H1 (cell line): ENCODE results near the gene CYYR1. TPM values are rescaled to one million over a fixed set of nuclear protein-coding genes. Genes with fewer than 3 reads are reported as not detected.

Experiments used
- CTCF ChIA-PET: fragments of 300-600 bp; sonication (Branson Sonifier 250); formaldehyde crosslinking; loops from one replicate; lab custom pipeline; 2021; ENCODE audit not compliant: partially characterized antibody; lab: Charles Lee
- POLR2A ChIA-PET: fragments of 300-600 bp; sonication (Branson Sonifier 250); formaldehyde crosslinking; loops from one replicate; lab custom pipeline; 2021; ENCODE audit warnings: inconsistent platforms; ENCODE audit not compliant: partially characterized antibody; lab: Charles Lee
- DNase-seq, 2 experiments: peaks; one replicate each; pipeline versions ENCODE4 v3.0.0 to v3.0.0-alpha.2; 2010 to 2022; ENCODE audit warnings: low spot score in 2 of 2, low read depth in 1 of 2, mixed read lengths in 1 of 2
- FAIRE-seq: peaks from 2 replicates; lab custom pipeline; 2011; peaks lifted over from hg19 to GRCh38; lab: Jason Lieb, UNC
- H2AFZ ChIP-seq: 2 replicates; pipeline ENCODE4 v1.8.1; 2012; ENCODE audit warnings: low read length, inconsistent platforms
- H2AK5ac ChIP-seq: 2 replicates; pipeline ENCODE4 v1.6.1; 2013; ENCODE audit warnings: low read depth, low read length
- H2BK120ac ChIP-seq: replicated peaks from 2 replicates; pipeline ENCODE3; 2013; ENCODE audit warnings: low read depth, low read length, inconsistent platforms
- H2BK12ac ChIP-seq: 2 replicates; pipeline ENCODE4 v1.6.1; 2013; ENCODE audit warnings: low read depth, low read length
- H2BK15ac ChIP-seq: 2 replicates; pipeline ENCODE4 v1.6.1; 2013; ENCODE audit warnings: low read length
- H2BK20ac ChIP-seq: 2 replicates; pipeline ENCODE4 v1.6.1; 2013; ENCODE audit warnings: low read length
- H2BK5ac ChIP-seq: 2 replicates; pipeline ENCODE4 v1.6.1; 2013; ENCODE audit warnings: low read depth, low read length
- H3K14ac ChIP-seq: 2 replicates; pipeline ENCODE4 v1.6.1; 2013; ENCODE audit warnings: inconsistent platforms; ENCODE audit not compliant: insufficient read length
- H3K18ac ChIP-seq: 2 replicates; pipeline ENCODE4 v1.6.1; 2013; ENCODE audit warnings: low read length; ENCODE audit errors: extremely low read depth
- H3K23ac ChIP-seq: 2 replicates; pipeline ENCODE4 v1.6.1; 2013; ENCODE audit warnings: inconsistent platforms; ENCODE audit not compliant: insufficient read length
- H3K23me2 ChIP-seq: 2 replicates; pipeline ENCODE4 v1.6.1; 2013; ENCODE audit warnings: low read depth, low read length
- H3K27ac ChIP-seq: 2 replicates; pipeline ENCODE4 v1.6.1; 2011; ENCODE audit warnings: low read depth, low read length, inconsistent platforms
- H3K27me3 ChIP-seq, 4 experiments: replicated peaks in 1 of 4; 1 replicate in 1 of 4; 2 replicates in 3 of 4; pipeline versions ENCODE4 v1.6.1 to v1.8.1; 2011 to 2013; ENCODE audit warnings: low read length in 3 of 4, mild to moderate bottlenecking in 3 of 4, inconsistent platforms in 2 of 4, mixed read lengths in 2 of 4, moderate library complexity in 1 of 4; ENCODE audit not compliant: control insufficient read depth in 3 of 4, insufficient read depth in 3 of 4; ENCODE audit errors: extremely low read depth in 1 of 4
- H3K36me3 ChIP-seq, 4 experiments: 2 replicates each; pipeline versions ENCODE4 v1.6.1 to v1.8.1; 2011 to 2013; ENCODE audit warnings: mild to moderate bottlenecking in 4 of 4, low read length in 3 of 4, moderate library complexity in 2 of 4, control low read depth in 1 of 4, inconsistent platforms in 1 of 4; ENCODE audit not compliant: insufficient read depth in 4 of 4, control insufficient read depth in 2 of 4
- H3K4ac ChIP-seq: replicated peaks from 2 replicates; pipeline ENCODE3; 2013; ENCODE audit warnings: low read length, low read depth, mixed read lengths, inconsistent platforms; ENCODE audit not compliant: insufficient read length
- H3K4me1 ChIP-seq, 4 experiments: replicated peaks in 1 of 4; 1 replicate in 1 of 4; 2 replicates in 3 of 4; pipeline versions ENCODE4 v1.6.1 to v1.8.1; 2011 to 2013; ENCODE audit warnings: low read length in 3 of 4, inconsistent platforms in 2 of 4, mixed read lengths in 1 of 4; ENCODE audit not compliant: insufficient read depth in 4 of 4, control insufficient read depth in 3 of 4
- H3K4me2 ChIP-seq, 2 experiments: 2 replicates each; pipeline versions ENCODE4 v1.6.1 to v1.8.1; 2011 to 2013; ENCODE audit warnings: low read depth in 2 of 2, low read length in 2 of 2, control low read depth in 1 of 2, inconsistent platforms in 1 of 2, mild to moderate bottlenecking in 1 of 2; ENCODE audit not compliant: insufficient read depth in 1 of 2
- H3K4me3 ChIP-seq, 4 experiments: fragments of 200-600, 300-600 bp in 1 of 4; sonication (generic), shearing (Covaris generic), sonication (Bioruptor Twin) in 1 of 4; 2 replicates each; pipeline versions ENCODE4 v1.5.1 to v1.8.1; 2011 to 2016; ENCODE audit warnings: low read length in 4 of 4, low read depth in 3 of 4, control low read depth in 2 of 4, inconsistent platforms in 2 of 4, mild to moderate bottlenecking in 2 of 4, mixed read lengths in 1 of 4, moderate library complexity in 1 of 4; ENCODE audit not compliant: insufficient read depth in 2 of 4; ENCODE audit errors: extremely low read depth in 1 of 4
- H3K56ac ChIP-seq: replicated peaks from 2 replicates; pipeline ENCODE3; 2013; ENCODE audit warnings: low read depth, mild to moderate bottlenecking, mixed read lengths, low read length, inconsistent platforms; ENCODE audit not compliant: insufficient read length
- H3K79me1 ChIP-seq: 2 replicates; pipeline ENCODE4 v1.6.1; 2013; ENCODE audit warnings: low read depth, low read length, control low read depth
- H3K79me2 ChIP-seq, 2 experiments: 2 replicates each; pipeline versions ENCODE4 v1.6.1 to v1.8.1; 2012 to 2013; ENCODE audit warnings: low read length in 2 of 2, mild to moderate bottlenecking in 2 of 2, inconsistent platforms in 1 of 2; ENCODE audit not compliant: insufficient read depth in 2 of 2, control insufficient read depth in 1 of 2
- H3K9ac ChIP-seq, 4 experiments: replicated peaks in 1 of 4; 1 replicate in 1 of 4; 2 replicates in 3 of 4; pipeline versions ENCODE4 v1.6.1 to v1.8.1; 2011 to 2013; ENCODE audit warnings: low read depth in 3 of 4, low read length in 3 of 4, control low read depth in 2 of 4, mild to moderate bottlenecking in 2 of 4, moderate library complexity in 2 of 4, inconsistent platforms in 1 of 4; ENCODE audit errors: extremely low read depth in 1 of 4
- H3K9me3 ChIP-seq, 2 experiments: 2 replicates each; pipeline versions ENCODE4 v1.6.1 to v1.8.1; 2012 to 2013; ENCODE audit warnings: mild to moderate bottlenecking in 2 of 2, moderate library complexity in 2 of 2, control low read depth in 1 of 2, inconsistent platforms in 1 of 2, low read depth in 1 of 2, low read length in 1 of 2, mixed read lengths in 1 of 2; ENCODE audit not compliant: insufficient read depth in 2 of 2
- H4K20me1 ChIP-seq, 2 experiments: replicated peaks in 1 of 2; 2 replicates each; pipeline versions ENCODE3 to v1.8.1; 2011 to 2013; ENCODE audit warnings: inconsistent platforms in 2 of 2, low read length in 2 of 2, mild to moderate bottlenecking in 1 of 2; ENCODE audit not compliant: insufficient read depth in 2 of 2, control insufficient read depth in 1 of 2
- H4K5ac ChIP-seq: 2 replicates; pipeline ENCODE4 v1.6.1; 2013; ENCODE audit warnings: low read length, low read depth, mixed read lengths, inconsistent platforms; ENCODE audit not compliant: insufficient read length
- H4K8ac ChIP-seq: 2 replicates; pipeline ENCODE4 v1.8.0; 2013; ENCODE audit warnings: mild to moderate bottlenecking, moderate library complexity, low read length, inconsistent platforms; ENCODE audit not compliant: insufficient read depth; ENCODE audit errors: extremely low read depth
- H4K91ac ChIP-seq: replicated peaks from 2 replicates; pipeline ENCODE3; 2013; ENCODE audit warnings: low read length, mixed read lengths, inconsistent platforms; ENCODE audit not compliant: insufficient read length
- CHD2 ChIP-seq: IDR thresholded peaks from 2 replicates; pipeline ENCODE4 v1.6.1; 2012; ENCODE audit warnings: low read length, improper control_type of control experiment
- EGR1 ChIP-seq: IDR thresholded peaks from 2 replicates; pipeline ENCODE4 v1.6.1; 2011; ENCODE audit warnings: low read depth, low read length, borderline replicate concordance
- SP4 ChIP-seq: IDR thresholded peaks from 2 replicates; pipeline ENCODE4 v1.6.1; 2012; ENCODE audit warnings: low read length, inconsistent platforms
- WGBS, 2 experiments: shearing (Covaris generic) in 1 of 2; methylation state at CpG; one replicate each; pipeline versions ENCODE4 v1.1.6 to v1.1.7; 2013 to 2015; ENCODE audit warnings: low lambda C conversion rate in 2 of 2, mixed read lengths in 2 of 2, inconsistent platforms in 1 of 2, low coverage in 1 of 2, missing lambda C conversion rate in 1 of 2; ENCODE audit not compliant: insufficient replicate concordance in 2 of 2, insufficient coverage in 1 of 2, insufficient read length in 1 of 2; ENCODE audit errors: extremely low coverage in 1 of 2, missing lambda C conversion rate in 1 of 2; 5-methylcytosine and 5-hydroxymethylcytosine counted together
- polyA plus RNA-seq, 7 experiments: library from polyadenylated mRNA; depleted of rRNA in 3 of 7; stranded (reverse) in 5 of 7; unstranded in 2 of 7; fragments of >200 nt in 5 of 7; fragments of 200-250 nt in 2 of 7; gene quantifications; 1 replicate in 5 of 7; 2 replicates in 1 of 7; 4 replicates in 1 of 7; pipeline versions ENCODE4 v1.2.1 to v1.2.3, GENCODE V29; 2011 to 2013; ENCODE audit warnings: missing spikeins in 2 of 7, mixed read lengths in 2 of 7
- total RNA-seq: library from RNA; stranded (reverse); fragmentation: NEBNext Ultra II Directional; extraction: Animal tissue kit (Norgen Biotek cat#: 25700); gene quantifications from 2 replicates; pipeline ENCODE4 v1.2.1, GENCODE V29; 2021

CYYR1 gene
- total and polyA plus RNA-seq, 2 of the 8 experiments (the other 6 are each of a cell fraction or from before 2014, with no cell fraction given), result 12.2 to 37.9 TPM

DNA sequence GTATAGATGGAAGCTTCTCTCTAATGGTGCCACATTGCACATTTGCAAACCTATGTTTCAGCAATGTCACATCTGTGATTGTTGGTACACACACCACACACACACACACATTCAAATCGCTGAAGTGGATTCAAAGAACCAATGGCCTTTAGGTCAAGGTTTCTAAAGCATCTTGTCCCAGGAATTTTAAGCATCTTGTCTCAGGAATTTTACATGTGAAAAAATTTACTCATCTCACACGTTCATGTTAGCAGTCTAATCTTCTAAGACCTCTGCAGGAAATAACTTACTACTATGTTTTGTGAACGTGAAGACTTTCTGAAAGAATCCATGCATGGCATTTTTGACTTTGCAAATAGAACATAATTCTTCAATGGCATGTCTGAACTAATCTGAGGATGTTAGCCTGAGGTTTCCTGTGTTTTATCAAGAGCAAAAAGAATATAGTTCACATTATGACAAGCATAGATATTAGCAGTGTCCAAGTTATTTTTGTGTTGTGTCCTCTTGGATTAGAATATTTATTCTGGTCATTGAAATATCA is 125.1 kb downstream of the CYYR1 start:
- Histone ChIP-seq H3K9ac (no peak overlapping the region), H3K27me3 (peaks cover 0 to 1% (median 0%) of the 10 kb centered on the region in 4 experiments; a peak in 1 of 7 replicates), H3K18ac (no peak overlapping the region), H2AK5ac (no peak overlapping the region), H2BK15ac (no peak overlapping the region), H3K9me3 (no peaks in the 10 kb centered on the region), H3K4me2 (no peak overlapping the region), H4K8ac (no peak overlapping the region), H3K27ac (no peak overlapping the region), H3K4ac (no peak overlapping the region), H3K23me2 (no peaks in the 10 kb centered on the region), H2BK12ac (no peak overlapping the region), H3K79me1 (no peaks in the 10 kb centered on the region), H4K91ac (no peak overlapping the region), H4K20me1 (no peaks in the 10 kb centered on the region), H3K14ac (no peak overlapping the region), H3K36me3 (no peaks in the 10 kb centered on the region), H2BK120ac (no peak overlapping the region), H2BK5ac (no peak overlapping the region), H4K5ac (no peak overlapping the region), H2BK20ac (no peak overlapping the region), H3K23ac (no peak overlapping the region), H3K4me1 (no peaks in the 10 kb centered on the region; a peak in 1 of 7 replicates), H3K79me2 (no peaks in the 10 kb centered on the region), H2AFZ (no peak overlapping the region), H3K4me3 (no peak overlapping the region), H3K56ac (no peak overlapping the region)
- FAIRE-seq, result no peak
- TF ChIP-seq EGR1 (no peak), CHD2 (no peak), SP4 (no peak)
- DNase-seq, result no peak
- 75% methylated on average over 3 of the region's 3 CpGs; no CpG with 5 or more reads in 1 of the 2 experiments for WGBS, 2 experiments
- CTCF ChIA-PET, result no interaction called here
- POLR2A ChIA-PET, result no interaction called here
